ENCODE measurements around the gene STYXL2.

The STYXL2 gene

GRCh38 chr1:167081594-167082156 lies 12.2 kb upstream of the STYXL2 start:
- DNase-seq (ENCODE audit: low read depth) = no peak

GRCh38 chr1:167082511-167083027 lies 11.3 kb upstream of the STYXL2 start:
- DNase-seq (ENCODE audit: low read depth) = no peak

GRCh38 chr1:167083066-167083665 lies 10.7 kb upstream of the STYXL2 start:
- DNase-seq (ENCODE audit: low read depth) = no peak

- no peak for DNase-seq (ENCODE audit: low read depth)
Measured at GRCh38 chr1:167083871-167084270, 10.0 kb upstream of the STYXL2 start.

GRCh38 chr1:167084757-167085156 lies 9.1 kb upstream of the STYXL2 start:
- DNase-seq (ENCODE audit: low read depth) = no peak

GRCh38 chr1:167086033-167086432 lies 7.8 kb upstream of the STYXL2 start:
- DNase-seq (ENCODE audit: low read depth) = no peak

- DNase-seq (ENCODE audit: low read depth) = no peak
Measured at GRCh38 chr1:167086768-167087167, 7.1 kb upstream of the STYXL2 start.

GRCh38 chr1:167088746-167089417 lies 5.0 kb upstream of the STYXL2 start:
- no peak for DNase-seq (ENCODE audit: low read depth)

- no peak for DNase-seq (ENCODE audit: low read depth)
Measured at GRCh38 chr1:167089939-167090313, 3.9 kb upstream of the STYXL2 start.

GRCh38 chr1:167090314-167090942 lies 3.4 kb upstream of the STYXL2 start, which contains the start of gene GPA33:
GPA33 (minus strand) TSS chr1:167090377; CDS start chr1:167090287, 90 bp downstream.
- DNase-seq (ENCODE audit: low read depth) = no peak

GRCh38 chr1:167092653-167093052 lies 1.2 kb upstream of the STYXL2 start:
- no peak for DNase-seq (ENCODE audit: low read depth)

- no peak for DNase-seq (ENCODE audit: low read depth)
Measured at GRCh38 chr1:167094690-167095089, 815 bp downstream of the STYXL2 start.

GRCh38 chr1:167095368-167095767 lies 1.5 kb downstream of the STYXL2 start:
- peak; percentile 52 for DNase-seq (ENCODE audit: low read depth)

GRCh38 chr1:167099851-167100250 lies 6.0 kb downstream of the STYXL2 start:
- no peak for DNase-seq (ENCODE audit: low read depth)

GRCh38 chr1:167100730-167101129 lies 6.9 kb downstream of the STYXL2 start:
- no peak for DNase-seq (ENCODE audit: low read depth)

GRCh38 chr1:167101754-167102153 lies 7.9 kb downstream of the STYXL2 start:
- DNase-seq (ENCODE audit: low read depth) = no peak

GRCh38 chr1:167102906-167103573 lies 9.2 kb downstream of the STYXL2 start:
- DNase-seq (ENCODE audit: low read depth) = no peak

GRCh38 chr1:167104256-167104633 lies 10.4 kb downstream of the STYXL2 start:
- DNase-seq (ENCODE audit: low read depth) = no peak

- no peak for DNase-seq (ENCODE audit: low read depth)
Measured at GRCh38 chr1:167105271-167106118, 11.6 kb downstream of the STYXL2 start.

- no peak for DNase-seq (ENCODE audit: low read depth)
Measured at GRCh38 chr1:167106119-167106461, 12.2 kb downstream of the STYXL2 start.

GRCh38 chr1:167107456-167107855 lies 13.6 kb downstream of the STYXL2 start:
- DNase-seq (ENCODE audit: low read depth) = no peak

- no peak for DNase-seq (ENCODE audit: low read depth)
Measured at GRCh38 chr1:167109125-167109524, 15.2 kb downstream of the STYXL2 start.
